ENCODE data around the gene ZNF77. TPM values are rescaled to one million over a fixed set of nuclear protein-coding genes. Genes with fewer than 3 reads are reported as not detected.
"Not testable (repeated sequence)": the region's sequence is repeated elsewhere in the genome, so short reads cannot be mapped to it uniquely, and the experiment has no call there.

The ZNF77 gene
- total RNA-seq, 1 donor from 2014 or later = 3.2 TPM

- Mint-ChIP-seq H3K36me3 (ENCODE audit: low read depth) (no peaks in the 10 kb centered on the region), H3K9me3 (peaks cover 24% of the 10 kb centered on the region), H3K4me1 (ENCODE audit: low read depth) (peaks cover 4% of the 10 kb centered on the region), H3K27me3 (ENCODE audit: insufficient read depth) (no peaks in the 10 kb centered on the region), H3K4me3 (no peak overlapping the region), H3K27ac (no peak overlapping the region)
- intact Hi-C loops (cut with micrococcal nuclease) = no loop called here
- DNase-seq (ENCODE audit: low spot score) = no peak
These were observed 48.1 kb downstream of the ZNF77 start for GRCh38 chr19:2896694-2897093.

- H3K4me1 Mint-ChIP-seq (ENCODE audit: low read depth); H3K36me3 Mint-ChIP-seq (ENCODE audit: low read depth); DNase-seq (ENCODE audit: low spot score); intact Hi-C loops (cut with micrococcal nuclease); H3K27me3 Mint-ChIP-seq (ENCODE audit: insufficient read depth); H3K27ac Mint-ChIP-seq; H3K4me3 Mint-ChIP-seq: not testable (repeated sequence)
- H3K9me3 Mint-ChIP-seq = peaks cover 12% of the 10 kb centered on the region
These were observed 54.2 kb downstream of the ZNF77 start for GRCh38 chr19:2890531-2890930.

GRCh38 chr19:2888731-2889224 lies 56.0 kb downstream of the ZNF77 start:
- H3K9me3 Mint-ChIP-seq = peaks cover 13% of the 10 kb centered on the region
- no peak overlapping the region for H3K27ac Mint-ChIP-seq
- no peak overlapping the region for H3K4me3 Mint-ChIP-seq
- intact Hi-C loops (cut with micrococcal nuclease) = no loop called here
- H3K27me3 Mint-ChIP-seq (ENCODE audit: insufficient read depth) = no peaks in the 10 kb centered on the region
- DNase-seq (ENCODE audit: low spot score) = no peak
- H3K4me1 Mint-ChIP-seq (ENCODE audit: low read depth) = no peaks in the 10 kb centered on the region
- no peaks in the 10 kb centered on the region for H3K36me3 Mint-ChIP-seq (ENCODE audit: low read depth)

- peaks cover 19% of the 10 kb centered on the region for H3K9me3 Mint-ChIP-seq
- intact Hi-C loops (cut with micrococcal nuclease) = no loop called here
- H3K27me3 Mint-ChIP-seq (ENCODE audit: insufficient read depth) = no peaks in the 10 kb centered on the region
- no peak overlapping the region for H3K27ac Mint-ChIP-seq
- no peak overlapping the region for H3K4me3 Mint-ChIP-seq
- no peaks in the 10 kb centered on the region for H3K4me1 Mint-ChIP-seq (ENCODE audit: low read depth)
- no peaks in the 10 kb centered on the region for H3K36me3 Mint-ChIP-seq (ENCODE audit: low read depth)
- DNase-seq (ENCODE audit: low spot score) = no peak
These were observed 57.3 kb downstream of the ZNF77 start for GRCh38 chr19:2887391-2887914.

GRCh38 chr19:2885736-2886135 lies 59.0 kb downstream of the ZNF77 start:
- DNase-seq (ENCODE audit: low spot score) = no peak
- Mint-ChIP-seq H3K27ac (no peak overlapping the region), H3K4me3 (no peak overlapping the region), H3K9me3 (peaks cover 15% of the 10 kb centered on the region), H3K27me3 (ENCODE audit: insufficient read depth) (no peaks in the 10 kb centered on the region), H3K36me3 (ENCODE audit: low read depth) (no peaks in the 10 kb centered on the region), H3K4me1 (ENCODE audit: low read depth) (no peaks in the 10 kb centered on the region)
- intact Hi-C loops (cut with micrococcal nuclease) = no loop called here

GRCh38 chr19:2883686-2884439 lies 60.9 kb downstream of the ZNF77 start:
- Mint-ChIP-seq H3K4me3 (no peak overlapping the region), H3K9me3 (peaks cover 16% of the 10 kb centered on the region), H3K27ac (no peak overlapping the region), H3K4me1 (ENCODE audit: low read depth) (no peaks in the 10 kb centered on the region), H3K27me3 (ENCODE audit: insufficient read depth) (no peaks in the 10 kb centered on the region), H3K36me3 (ENCODE audit: low read depth) (no peaks in the 10 kb centered on the region)
- intact Hi-C loops (cut with micrococcal nuclease) = no loop called here
- DNase-seq (ENCODE audit: low spot score) = no peak

Other genes with a start within 250 kb of the ZNF77 start
- gene GNG7, start 242.3 kb downstream of the ZNF77 start, total RNA-seq = 0.07 and 0.13 TPM in 2 replicates
- 0.05 TPM in 1 of 2 replicates, not detected in the other for gene DIRAS1, start 223.6 kb downstream of the ZNF77 start, total RNA-seq
- 50.3 and 51.6 TPM in 2 replicates for gene SLC39A3, start 205.0 kb downstream of the ZNF77 start, total RNA-seq
- gene SGTA, start 161.7 kb downstream of the ZNF77 start, total RNA-seq = 73.4 and 77.8 TPM in 2 replicates
- gene THOP1, start 159.5 kb downstream of the ZNF77 start, total RNA-seq = 190 and 195 TPM in 2 replicates
- 1.8 and 1.9 TPM in 2 replicates for gene ZNF554, start 125.1 kb downstream of the ZNF77 start, total RNA-seq
- gene ZNF555, start 103.5 kb downstream of the ZNF77 start, total RNA-seq = 0.37 and 0.65 TPM in 2 replicates
- not detected in 2 replicates for gene ZNF556, start 77.6 kb downstream of the ZNF77 start, total RNA-seq
- 2.2 and 2.6 TPM in 2 replicates for gene ZNF57, start 44.0 kb downstream of the ZNF77 start, total RNA-seq
- gene TLE6, start 32.6 kb upstream of the ZNF77 start, total RNA-seq = 0.57 and 0.83 TPM in 2 replicates
- 0.78 and 1.1 TPM in 2 replicates for gene TLE2, start 84.3 kb upstream of the ZNF77 start, total RNA-seq
- gene TLE5, start 117.5 kb upstream of the ZNF77 start, total RNA-seq = 378 and 399 TPM in 2 replicates
- gene GNA11, start 149.4 kb upstream of the ZNF77 start, total RNA-seq = 4.1 and 5.7 TPM in 2 replicates
- gene GNA15, start 191.1 kb upstream of the ZNF77 start, total RNA-seq = 103 and 109 TPM in 2 replicates
- 44.3 and 45.3 TPM in 2 replicates for gene S1PR4, start 233.8 kb upstream of the ZNF77 start, total RNA-seq
- 112 and 118 TPM in 2 replicates for gene NCLN, start 241.0 kb upstream of the ZNF77 start, total RNA-seq

Data from activated T-helper 1 cell treated with anti-CD3 and anti-CD28 coated beads, Interleukin-12 subunit alpha, Interleukin-12 subunit beta, Interleukin-2, Interleukin-4 antibody, amounts not matched to agents 30 ng/mL and 10 ng/mL and 1 ng/mL, durations not matched to agents 14 hours and 24 hours and 36 hours (primary cell).